ENCODE measurements around the gene NDUFB1. TPM values are rescaled to one million over a fixed set of nuclear protein-coding genes. Genes with fewer than 3 reads are reported as not detected.

The NDUFB1 gene
- total RNA-seq, result 1,000 to 10,000 TPM in 1 of 4 donors, 100 to 1,000 TPM in 3; 409 to 1,081 (median 454) TPM

- TF ChIP-seq, protein P1, sequence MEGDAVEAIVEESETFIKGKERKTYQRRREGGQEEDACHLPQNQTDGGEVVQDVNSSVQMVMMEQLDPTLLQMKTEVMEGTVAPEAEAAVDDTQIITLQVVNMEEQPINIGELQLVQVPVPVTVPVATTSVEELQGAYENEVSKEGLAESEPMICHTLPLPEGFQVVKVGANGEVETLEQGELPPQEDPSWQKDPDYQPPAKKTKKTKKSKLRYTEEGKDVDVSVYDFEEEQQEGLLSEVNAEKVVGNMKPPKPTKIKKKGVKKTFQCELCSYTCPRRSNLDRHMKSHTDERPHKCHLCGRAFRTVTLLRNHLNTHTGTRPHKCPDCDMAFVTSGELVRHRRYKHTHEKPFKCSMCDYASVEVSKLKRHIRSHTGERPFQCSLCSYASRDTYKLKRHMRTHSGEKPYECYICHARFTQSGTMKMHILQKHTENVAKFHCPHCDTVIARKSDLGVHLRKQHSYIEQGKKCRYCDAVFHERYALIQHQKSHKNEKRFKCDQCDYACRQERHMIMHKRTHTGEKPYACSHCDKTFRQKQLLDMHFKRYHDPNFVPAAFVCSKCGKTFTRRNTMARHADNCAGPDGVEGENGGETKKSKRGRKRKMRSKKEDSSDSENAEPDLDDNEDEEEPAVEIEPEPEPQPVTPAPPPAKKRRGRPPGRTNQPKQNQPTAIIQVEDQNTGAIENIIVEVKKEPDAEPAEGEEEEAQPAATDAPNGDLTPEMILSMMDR (IDR thresholded peaks at IDR 0.05 in 4 of 5, conservative IDR thresholded peaks at IDR 0.05 in 1 of 5), result peak in 3 of 5 experiments; percentile 25 to 46 (median 39)
- peak; percentile 59 to 67 for TF ChIP-seq POLR2A (IDR thresholded peaks at IDR 0.05)
- intact Hi-C loops (cut with DNase I; ENCODE audit: low total_unique reads), result loop anchor here (1.0 to 10.0 kb wide), 3 partner anchors 16 to 673 kb away; partner anchors contain the start of genes ATXN3 and GOLGA5
- in situ Hi-C loops (cut with MboI; ENCODE audit: low sequenced_read_pairs in 4 of 4), result loop anchor here in 1 of 4 donors (25.0 kb wide), 2 partner anchors 610 to 665 kb away; partner anchors contain the start of genes GOLGA5 and PPP4R3A
- H3K27me3 ChIP-seq, result no peaks in the 10 kb centered on the region
- H3K27ac ChIP-seq, result peak within 1 kb of the TSS; percentile 92 to 99 (median 96)
- peaks cover 37 to 41% of the 10 kb centered on the region in 2 donors for H3K4me1 ChIP-seq
- H3K9me3 ChIP-seq, result no peaks in the 10 kb centered on the region
- ATAC-seq, result peak; percentile 91 to 93
- peak; percentile 76 to 80 for DNase-seq
- H3K4me3 ChIP-seq, result peak within 1 kb of the TSS; percentile 84 to 95 (median 91)
- H3K36me3 ChIP-seq, result peaks cover 0 to 17% of the 10 kb centered on the region in 2 donors
These were observed at the start of gene NDUFB1, which contains the start of gene CPSF2 for GRCh38 chr14:92121670-92122350. Gene NDUFB1, minus strand, starts transcription at chr14:92121706. Its CDS starts 4,069 bp downstream, at chr14:92117637. Gene CPSF2, plus strand, starts transcription at chr14:92121969. Its CDS starts 9,016 bp downstream, at chr14:92130985.

DNA sequence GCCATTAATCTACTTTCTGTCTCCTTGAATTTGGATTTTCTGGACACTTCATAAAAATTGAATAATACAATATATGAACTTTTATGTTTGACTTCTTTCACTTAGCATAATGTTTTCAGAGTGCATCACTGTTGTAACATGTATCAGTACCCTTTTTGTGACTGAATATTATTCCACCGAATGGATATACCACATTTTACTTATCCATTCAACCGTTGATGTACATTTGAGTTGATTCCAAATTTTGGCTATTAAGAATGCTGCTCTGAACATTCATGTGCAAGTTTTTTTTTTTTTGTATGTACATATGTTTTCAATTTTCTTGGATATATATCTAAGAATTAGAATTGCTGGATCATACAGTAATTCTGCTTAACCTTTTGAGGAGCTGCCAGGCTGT is 43.5 kb upstream of the NDUFB1 start:
- intact Hi-C loops (cut with DNase I; ENCODE audit: low total_unique reads), result no loop called here
- Histone ChIP-seq H3K4me3 (no peak overlapping the region), H3K4me1 (no peaks in the 10 kb centered on the region), H3K27ac (no peak overlapping the region), H3K36me3 (peaks cover 0 to 50% of the 10 kb centered on the region in 2 donors), H3K27me3 (no peaks in the 10 kb centered on the region), H3K9me3 (no peaks in the 10 kb centered on the region)
- no peak for ATAC-seq
- in situ Hi-C loops (cut with MboI; ENCODE audit: low sequenced_read_pairs in 4 of 4), result no loop called here
- DNase-seq, result no peak
- TF ChIP-seq, protein P1 (IDR thresholded peaks at IDR 0.05 in 4 of 5, conservative IDR thresholded peaks at IDR 0.05 in 1 of 5), result no peak
- TF ChIP-seq POLR2A (IDR thresholded peaks at IDR 0.05), result no peak

DNA sequence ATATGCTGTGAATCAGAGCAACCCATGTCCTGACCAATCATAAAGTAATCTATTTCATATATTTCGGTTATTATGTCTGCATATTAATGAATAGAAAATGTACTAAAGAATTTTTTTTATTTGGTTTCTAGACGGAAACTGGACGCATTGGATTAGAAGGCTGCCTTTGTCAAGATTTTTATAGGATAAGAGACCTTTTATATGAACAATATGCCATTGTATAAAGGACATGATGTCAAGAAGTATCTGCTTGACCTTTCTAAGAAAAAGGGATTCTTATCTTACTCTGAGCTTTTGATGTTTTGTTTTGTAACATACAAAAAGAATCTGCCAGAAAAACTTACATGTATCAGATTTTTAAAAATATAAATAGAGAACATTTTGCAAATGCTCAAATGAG is 40.0 kb upstream of the NDUFB1 start:
- in situ Hi-C loops (cut with MboI; ENCODE audit: low sequenced_read_pairs in 4 of 4), result no loop called here
- H3K27ac ChIP-seq, result no peak overlapping the region
- no peak for ATAC-seq
- no peaks in the 10 kb centered on the region for H3K4me1 ChIP-seq
- no peak overlapping the region for H3K4me3 ChIP-seq
- intact Hi-C loops (cut with DNase I; ENCODE audit: low total_unique reads), result no loop called here
- peaks cover 0 to 78% of the 10 kb centered on the region in 2 donors for H3K36me3 ChIP-seq
- no peaks in the 10 kb centered on the region for H3K27me3 ChIP-seq
- TF ChIP-seq POLR2A (IDR thresholded peaks at IDR 0.05), result no peak
- TF ChIP-seq, protein P1 (IDR thresholded peaks at IDR 0.05 in 4 of 5, conservative IDR thresholded peaks at IDR 0.05 in 1 of 5), result no peak
- H3K9me3 ChIP-seq, result no peaks in the 10 kb centered on the region
- DNase-seq, result no peak

DNA sequence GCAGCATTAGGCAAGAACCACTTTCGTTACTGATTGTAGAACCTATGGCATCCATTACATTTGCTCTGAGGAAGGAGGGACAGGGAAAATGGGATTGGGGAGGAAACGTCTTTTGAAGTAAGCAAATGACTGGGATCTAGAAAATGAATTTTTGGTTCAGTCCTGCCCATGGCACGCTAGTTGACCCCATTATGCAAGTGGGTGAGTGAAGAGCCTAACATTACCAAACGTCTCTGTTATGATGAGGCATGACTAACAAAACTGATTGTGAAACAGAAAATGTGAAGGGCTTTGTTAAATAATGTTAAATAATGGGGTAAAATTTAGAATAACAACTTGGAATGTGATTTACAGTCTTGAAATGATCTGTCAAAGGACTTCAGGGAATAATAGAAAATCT is 39.1 kb upstream of the NDUFB1 start:
- intact Hi-C loops (cut with DNase I; ENCODE audit: low total_unique reads) (no loop called here), in situ Hi-C loops (cut with MboI; ENCODE audit: low sequenced_read_pairs in 4 of 4) (no loop called here)
- DNase-seq (no peak), ATAC-seq (peak in 1 of 2 donors; percentile 62)
- Histone ChIP-seq H3K9me3 (no peaks in the 10 kb centered on the region), H3K27ac (no peak overlapping the region), H3K36me3 (peaks cover 0 to 87% of the 10 kb centered on the region in 2 donors), H3K4me3 (no peak overlapping the region), H3K4me1 (no peaks in the 10 kb centered on the region), H3K27me3 (no peaks in the 10 kb centered on the region)
- TF ChIP-seq, protein P1 (IDR thresholded peaks at IDR 0.05 in 4 of 5, conservative IDR thresholded peaks at IDR 0.05 in 1 of 5), result no peak
- no peak for TF ChIP-seq POLR2A (IDR thresholded peaks at IDR 0.05)
